ENCODE measurements around the gene TMPRSS4.

- TF ChIP-seq ZNF143 (CRISPR knock-in tag; IDR thresholded peaks at IDR 0.05) (no peak), TCF7L2 (IDR thresholded peaks at IDR 0.05; ENCODE audit: low read depth, low read length) (no peak), PHF20 (CRISPR knock-in tag; IDR thresholded peaks at IDR 0.05) (no peak), ZNF552 (CRISPR knock-in tag; IDR thresholded peaks at IDR 0.05; ENCODE audit: borderline replicate concordance) (no peak), ZBTB38 (CRISPR knock-in tag; IDR thresholded peaks at IDR 0.05) (no peak), HNRNPUL1 (IDR thresholded peaks at IDR 0.05; ENCODE audit: low read depth, low read length) (no peak), FOXA1 (IDR thresholded peaks at IDR 0.05) (no peak), FOXA1 (CRISPR knock-in tag; IDR thresholded peaks at IDR 0.05) (no peak), TGIF2 (CRISPR knock-in tag; IDR thresholded peaks at IDR 0.05) (no peak), POLR2AphosphoS5 (IDR thresholded peaks at IDR 0.05; ENCODE audit: low read depth, low read length) (no peak), ZNF318 (CRISPR knock-in tag; IDR thresholded peaks at IDR 0.05) (no peak), CTCF (CRISPR knock-in tag; IDR thresholded peaks at IDR 0.05) (no peak), UBTF (CRISPR knock-in tag; IDR thresholded peaks at IDR 0.05) (no peak), MYC (CRISPR knock-in tag; IDR thresholded peaks at IDR 0.05; ENCODE audit: borderline replicate concordance) (no peak)
Observed at GRCh38 chr11:118152020-118152551, 75.2 kb downstream of the TMPRSS4 start.

Measured in HepG2 (cell line).